ENCODE results near the gene CLDND2. TPM values are rescaled to one million over a fixed set of nuclear protein-coding genes. Genes with fewer than 3 reads are reported as not detected.

The CLDND2 gene
- total and polyA plus RNA-seq, 2 of the 8 experiments (the other 6 are each of a cell fraction or from before 2014, with no cell fraction given) = 0.21 to 0.56 TPM

- POLR2A ChIA-PET (ENCODE audit: partially characterized antibody) = interaction anchor here (0.8 to 3.9 kb wide), 9 partner anchors 8 to 49 kb away, joined by 3 to 19 read pairs (median 7); partner anchors contain the start of genes C19orf84 and ETFB
- Histone ChIP-seq H3K18ac (ENCODE audit: extremely low read depth, low read length) (peak overlapping the region; percentile 9; the same call in 1 of the 2 replicates), H2BK12ac (ENCODE audit: low read depth, low read length) (peak overlapping the region; percentile 17; the same call in 1 of the 2 replicates), H3K4me1 (replicated peaks in 1 of 4; ENCODE audit: control insufficient read depth in 3 of 4, insufficient read depth in 4 of 4, low read length in 3 of 4) (peaks cover 0 to 20% (median 16%) of the 10 kb centered on the region in 4 experiments; a peak in 6 of 7 replicates), H3K56ac (replicated peaks; ENCODE audit: insufficient read length, low read depth, low read length) (no peak overlapping the region), H3K36me3 (ENCODE audit: control insufficient read depth in 2 of 4, insufficient read depth in 4 of 4, low read length in 3 of 4) (no peaks in the 10 kb centered on the region; a peak in 1 of 8 replicates), H3K14ac (ENCODE audit: insufficient read length) (no peak overlapping the region), H3K4me2 (ENCODE audit: insufficient read depth in 1 of 2, low read depth in 2 of 2, low read length in 2 of 2) (peak overlapping the region; percentile 65 to 83), H2BK20ac (ENCODE audit: low read length) (no peak overlapping the region), H3K23me2 (ENCODE audit: low read depth, low read length) (peaks cover 13% of the 10 kb centered on the region), H2BK5ac (ENCODE audit: low read depth, low read length) (no peak overlapping the region; the same call in 1 of the 2 replicates), H3K79me2 (ENCODE audit: control insufficient read depth in 1 of 2, insufficient read depth in 2 of 2, low read length in 2 of 2) (no peaks in the 10 kb centered on the region), H3K27me3 (replicated peaks in 1 of 4; ENCODE audit: control insufficient read depth in 3 of 4, extremely low read depth in 1 of 4, insufficient read depth in 3 of 4, low read length in 3 of 4) (peaks cover 0 to 18% (median 11%) of the 10 kb centered on the region in 4 experiments; a peak in 5 of 7 replicates), H3K4ac (replicated peaks; ENCODE audit: insufficient read length, low read depth, low read length) (no peak overlapping the region), H4K5ac (ENCODE audit: insufficient read length, low read depth, low read length) (no peak overlapping the region), H4K91ac (replicated peaks; ENCODE audit: insufficient read length, low read length) (peak overlapping the region; percentile 80), H3K27ac (ENCODE audit: low read depth, low read length) (no peak overlapping the region), H2BK15ac (ENCODE audit: low read length) (0 out of 2 replicates have a peak overlapping the region, but pooled peaks have one; percentile 29), H4K20me1 (replicated peaks in 1 of 2; ENCODE audit: control insufficient read depth in 1 of 2, insufficient read depth in 2 of 2, low read length in 2 of 2) (no peaks in the 10 kb centered on the region), H3K23ac (ENCODE audit: insufficient read length) (no peak overlapping the region), H4K8ac (ENCODE audit: extremely low read depth, insufficient read depth, low read length) (no peak overlapping the region; the same call in 1 of the 2 replicates), H3K4me3 (ENCODE audit: extremely low read depth in 1 of 4, insufficient read depth in 2 of 4, low read depth in 3 of 4, low read length in 4 of 4) (peak overlapping the region in 1 of 4 experiments; percentile 72; a peak in 2 of 8 replicates), H3K79me1 (ENCODE audit: low read depth, low read length) (no peaks in the 10 kb centered on the region), H3K9me3 (ENCODE audit: insufficient read depth in 2 of 2, low read depth in 1 of 2, low read length in 1 of 2) (no peaks in the 10 kb centered on the region), H3K9ac (replicated peaks in 1 of 4; ENCODE audit: extremely low read depth in 1 of 4, low read depth in 3 of 4, low read length in 3 of 4) (no peak overlapping the region), H2BK120ac (replicated peaks; ENCODE audit: low read depth, low read length) (no peak overlapping the region), H2AK5ac (ENCODE audit: low read depth, low read length) (no peak overlapping the region), H2AFZ (ENCODE audit: low read length) (no peak overlapping the region)
- no peak for FAIRE-seq
- TF ChIP-seq JUND (IDR thresholded peaks at IDR 0.05; ENCODE audit: low read length) (no peak), FOSL1 (IDR thresholded peaks at IDR 0.05; ENCODE audit: insufficient read depth, low read depth, low read length) (no peak), GABPA (IDR thresholded peaks at IDR 0.05; ENCODE audit: borderline replicate concordance, insufficient read depth, low read length) (no peak), POLR2A (IDR thresholded peaks at IDR 0.05; ENCODE audit: control extremely low read depth in 1 of 2, low read depth in 2 of 2, low read length in 2 of 2) (no peak), CEBPB (IDR thresholded peaks at IDR 0.05; ENCODE audit: low read depth, low read length) (no peak), TBP (IDR thresholded peaks at IDR 0.05; ENCODE audit: low read depth, low read length) (no peak), EGR1 (IDR thresholded peaks at IDR 0.05; ENCODE audit: borderline replicate concordance, low read depth, low read length) (no peak), RNF2 (IDR thresholded peaks at IDR 0.05; ENCODE audit: borderline replicate concordance, low read depth, low read length, missing control alignments, poor library complexity, severe bottlenecking) (no peak), EP300 (IDR thresholded peaks at IDR 0.05; ENCODE audit: borderline replicate concordance in 1 of 2, low read depth in 2 of 2, low read length in 2 of 2) (no peak), SP2 (IDR thresholded peaks at IDR 0.05; ENCODE audit: low read length) (no peak), RXRA (IDR thresholded peaks at IDR 0.05; ENCODE audit: insufficient read depth, low read depth, low read length) (no peak), HDAC6 (IDR thresholded peaks at IDR 0.05; ENCODE audit: low read depth, low read length) (no peak)
- 88% methylated on average over 17 of the region's 18 CpGs; no CpG with 5 or more reads in 1 of the 2 experiments for WGBS, 2 experiments (ENCODE audit: extremely low coverage in 1 of 2, insufficient coverage in 1 of 2, insufficient read length in 1 of 2, insufficient replicate concordance in 2 of 2, low coverage in 1 of 2, low lambda C conversion rate in 2 of 2, missing lambda C conversion rate in 1 of 2)
- CTCF ChIA-PET (ENCODE audit: partially characterized antibody) = interaction anchor here (0.6 to 4.9 kb wide), 11 partner anchors 10 to 97 kb away, joined by 3 to 42 read pairs (median 4); partner anchors contain the start of gene CLDND2
- DNase-seq (ENCODE audit: low read depth in 1 of 2, low spot score in 2 of 2) = no peak
These were observed 27.7 kb downstream of the CLDND2 start for GRCh38 chr19:51341066-51341465.

All from H1 (cell line).